BJ (cell line): ENCODE measurements around the gene OTOP2. TPM values are rescaled to one million over a fixed set of nuclear protein-coding genes. Genes with fewer than 3 reads are reported as not detected.

ENCODE experiments used
- CTCF ChIA-PET: fragments of 350-600 bp; formaldehyde crosslinking; extraction: SDS; loops from one replicate; lab custom pipeline; 2021; ENCODE audit warnings: antibody characterized with exemption, inconsistent platforms; lab: Yijun Ruan, JAX
- POLR2A ChIA-PET: fragments of 300-600 bp; sonication (Branson Sonifier 250); formaldehyde crosslinking; extraction: SDS; loops from one replicate; lab custom pipeline; 2021; ENCODE audit warnings: antibody characterized with exemption; lab: Charles Lee
- DNase-seq: peaks from one replicate; pipeline ENCODE4 v3.0.0-alpha.2; 2011; ENCODE audit warnings: low read depth
- H3K27me3 ChIP-seq: 2 replicates; pipeline ENCODE4 v1.6.0; 2011; ENCODE audit warnings: low read length; ENCODE audit not compliant: control insufficient read depth, insufficient read depth
- H3K36me3 ChIP-seq: 2 replicates; pipeline ENCODE4 v1.5.1; 2011; ENCODE audit warnings: low read length; ENCODE audit not compliant: control insufficient read depth, insufficient read depth
- H3K4me3 ChIP-seq: 2 replicates; pipeline ENCODE4 v1.5.1; 2011; ENCODE audit warnings: low read depth, mild to moderate bottlenecking, control low read depth, low read length
- CTCF ChIP-seq: IDR thresholded peaks from 2 replicates; pipeline ENCODE4 v1.5.1; 2011; ENCODE audit warnings: low read depth, mild to moderate bottlenecking, control low read depth, inconsistent platforms, low read length, moderate library complexity; ENCODE audit not compliant: insufficient read depth
- polyA plus RNA-seq: library from polyadenylated mRNA; depleted of rRNA; stranded (reverse); fragments of >200 nt; gene quantifications from 2 replicates; pipeline ENCODE4 v1.2.3, GENCODE V29; 2011

The OTOP2 gene
- polyA plus RNA-seq, 1 experiment: not detected

- H3K4me3 ChIP-seq: no peak overlapping the region
- CTCF ChIA-PET: no interaction called here
- DNase-seq: no peak
- no peaks in the 10 kb centered on the region for H3K36me3 ChIP-seq
- H3K27me3 ChIP-seq: peaks cover 13% of the 10 kb centered on the region
- POLR2A ChIA-PET: no interaction called here
- TF ChIP-seq CTCF: no peak
Measured at GRCh38 chr17:74943808-74944522, 19.9 kb downstream of the OTOP2 start.

GRCh38 chr17:74945543-74945942 lies 21.5 kb downstream of the OTOP2 start:
- POLR2A ChIA-PET: no interaction called here
- CTCF ChIA-PET: interaction anchor here (0.8 to 1.2 kb wide), 3 partner anchors 12 to 16 kb away, joined by 3 to 4 read pairs (median 3); no protein-coding TSS in a partner anchor
- no peak for TF ChIP-seq CTCF
- Histone ChIP-seq H3K36me3 (no peaks in the 10 kb centered on the region), H3K4me3 (no peak overlapping the region), H3K27me3 (peaks cover 13% of the 10 kb centered on the region)
- DNase-seq: no peak

GRCh38 chr17:74946641-74947040 lies 22.6 kb downstream of the OTOP2 start:
- no peaks in the 10 kb centered on the region for H3K36me3 ChIP-seq
- H3K4me3 ChIP-seq: no peak overlapping the region
- peaks cover 16% of the 10 kb centered on the region for H3K27me3 ChIP-seq
- CTCF ChIA-PET: interaction anchor here (3.7 kb wide), 1 partner anchor 11 kb away, joined by 24 read pairs; no protein-coding TSS in a partner anchor
- no peak for TF ChIP-seq CTCF
- POLR2A ChIA-PET: no interaction called here
- DNase-seq: no peak

- Histone ChIP-seq H3K27me3 (peaks cover 16% of the 10 kb centered on the region), H3K36me3 (no peaks in the 10 kb centered on the region), H3K4me3 (no peak overlapping the region)
- CTCF ChIA-PET: interaction anchor here (3.7 kb wide), 1 partner anchor 11 kb away, joined by 24 read pairs; no protein-coding TSS in a partner anchor
- TF ChIP-seq CTCF: no peak
- DNase-seq: no peak
- POLR2A ChIA-PET: no interaction called here
Measured at GRCh38 chr17:74947041-74947754, 23.1 kb downstream of the OTOP2 start.

GRCh38 chr17:74949455-74950115 lies 25.5 kb downstream of the OTOP2 start:
- ChIA-PET CTCF (interaction anchor here (1.4 to 3.7 kb wide), 3 partner anchors 8 to 12 kb away, joined by 5 to 24 read pairs (median 9); no protein-coding TSS in a partner anchor), POLR2A (no interaction called here)
- Histone ChIP-seq H3K4me3 (no peak overlapping the region), H3K36me3 (no peaks in the 10 kb centered on the region), H3K27me3 (peaks cover 10% of the 10 kb centered on the region)
- no peak for TF ChIP-seq CTCF
- no peak for DNase-seq
